Mucosa of descending colon (tissue), 3 donors: ENCODE data around the gene PBX4. TPM values are rescaled to one million over a fixed set of nuclear protein-coding genes. Genes with fewer than 3 reads are reported as not detected.

ENCODE experiments used
- ATAC-seq: fragments of 200-7000 bp; cut with Tn5 transposase; one replicate; pipeline ENCODE4 v1.9.1; 2020; ENCODE audit warnings: mild to moderate bottlenecking, moderate library complexity
- DNase-seq, 3 donors: peaks; one replicate each; pipeline ENCODE4 v3.0.0-alpha.2; 2020
- H3K36me3 ChIP-seq: fragments of 200-600 bp; one replicate; pipeline ENCODE4 v1.8.0; 2021; ENCODE audit warnings: low read depth, mild to moderate bottlenecking
- H3K4me1 ChIP-seq: fragments of 200-600 bp; one replicate; pipeline ENCODE4 v1.8.0; 2021; ENCODE audit warnings: low read depth, mild to moderate bottlenecking
- H3K4me3 ChIP-seq: fragments of 200-600 bp; one replicate; pipeline ENCODE4 v1.8.0; 2021; ENCODE audit warnings: mild to moderate bottlenecking
- H3K9me3 ChIP-seq: fragments of 200-600 bp; one replicate; pipeline ENCODE4 v1.8.0; 2021; ENCODE audit warnings: mild to moderate bottlenecking
- CTCF ChIP-seq: fragments of 200-600 bp; IDR thresholded peaks from one replicate; pipeline ENCODE4 v1.8.0; 2022; ENCODE audit warnings: antibody characterized with exemption, mild to moderate bottlenecking
- intact Hi-C, 2 donors: fragments of 100-400 bp; cut with DNase I in 1 of 2; cut with micrococcal nuclease in 1 of 2; formaldehyde crosslinking; loops; one replicate each; pipeline versions ENCODE4 v1.11.0 to v1.11.1; 2022; cut with DNase I, micrococcal nuclease
- total RNA-seq, 3 donors: library from RNA; stranded (reverse); fragmentation: NEBNext Ultra II Directional in 2 of 3; extraction: Animal tissue kit (Norgen Biotek cat#: 25700) in 2 of 3; gene quantifications; one replicate each; pipeline versions ENCODE4 v1.2.1 to v1.2.4, GENCODE V29; 2021 to 2023
- donor health status: DM: no; HTN: no; CAD: no; lungs with moderate emphysema.
- donor health status: DM: no; HTN: no; CAD: no.
- donor health status: DM: no; HTN: yes; CAD: no.

PBX4 gene
- total RNA-seq, 3 donors from 2014 or later, result 2.8 to 6.2 (median 4.6) TPM

- DNase-seq, result peak in 1 of 3 donors; percentile 19
- no peak for ATAC-seq
- Histone ChIP-seq H3K4me3 (no peak overlapping the region), H3K4me1 (no peaks in the 10 kb centered on the region), H3K36me3 (peaks cover 15% of the 10 kb centered on the region), H3K9me3 (no peaks in the 10 kb centered on the region)
- intact Hi-C loops, result no loop called here
- no peak for TF ChIP-seq CTCF
These were observed 37.3 kb upstream of the PBX4 start for GRCh38 chr19:19655641-19656343.

- Histone ChIP-seq H3K9me3 (no peaks in the 10 kb centered on the region), H3K4me3 (no peak overlapping the region), H3K4me1 (no peaks in the 10 kb centered on the region), H3K36me3 (peaks cover 15% of the 10 kb centered on the region)
- DNase-seq (peak in 2 of 3 donors; percentile 18 to 37), ATAC-seq (no peak)
- TF ChIP-seq CTCF, result no peak
- intact Hi-C loops, result no loop called here
These were observed 36.6 kb upstream of the PBX4 start for GRCh38 chr19:19655051-19655594.

- peak in 1 of 3 donors; percentile 20 for DNase-seq
- Histone ChIP-seq H3K36me3 (peaks cover 15% of the 10 kb centered on the region), H3K4me3 (no peak overlapping the region), H3K4me1 (no peaks in the 10 kb centered on the region), H3K9me3 (no peaks in the 10 kb centered on the region)
- intact Hi-C loops, result no loop called here
- no peak for ATAC-seq
- no peak for TF ChIP-seq CTCF
These were observed 36.0 kb upstream of the PBX4 start for GRCh38 chr19:19654441-19654840.

- intact Hi-C loops, result no loop called here
- no peak overlapping the region for H3K4me3 ChIP-seq
- H3K9me3 ChIP-seq, result no peaks in the 10 kb centered on the region
- peak in 1 of 3 donors; percentile 20 for DNase-seq
- H3K4me1 ChIP-seq, result no peaks in the 10 kb centered on the region
- ATAC-seq, result no peak
- H3K36me3 ChIP-seq, result peaks cover 14% of the 10 kb centered on the region
- TF ChIP-seq CTCF, result no peak
These were observed 35.2 kb upstream of the PBX4 start for GRCh38 chr19:19653597-19654147.

- H3K4me3 ChIP-seq, result no peak overlapping the region
- ATAC-seq (no peak), DNase-seq (no peak)
- intact Hi-C loops, result no loop called here
- TF ChIP-seq CTCF, result no peak
- H3K36me3 ChIP-seq, result peaks cover 7% of the 10 kb centered on the region
- no peaks in the 10 kb centered on the region for H3K4me1 ChIP-seq
- no peaks in the 10 kb centered on the region for H3K9me3 ChIP-seq
These were observed 34.2 kb upstream of the PBX4 start for GRCh38 chr19:19652482-19653295.
